Panc1 (cell line): Measurements from ENCODE around the gene CARNS1.

ENCODE experiments used
- CTCF ChIP-seq: fragments of 450-650 bp; IDR thresholded peaks from 2 replicates; pipeline ENCODE4 v1.5.1; 2017; ENCODE audit warnings: mild to moderate bottlenecking
- POLR2AphosphoS5 ChIP-seq: IDR thresholded peaks from 2 replicates; pipeline ENCODE4 v1.6.1; 2012; ENCODE audit warnings: mild to moderate bottlenecking, low read depth, low read length, moderate library complexity
- TCF7L2 ChIP-seq: IDR thresholded peaks from 2 replicates; pipeline ENCODE4 v1.6.1; 2011; ENCODE audit warnings: mild to moderate bottlenecking, low read depth, low read length, inconsistent platforms

- TF ChIP-seq POLR2AphosphoS5 = no peak
- TF ChIP-seq CTCF = no peak
- TF ChIP-seq TCF7L2 = no peak
Observed at GRCh38 chr11:67463186-67463585, 47.7 kb downstream of the CARNS1 start.
